HCT116 (cell line): ENCODE measurements around the gene PAX2. TPM values are rescaled to one million over a fixed set of nuclear protein-coding genes. Genes with fewer than 3 reads are reported as not detected.

Source experiments
- ATAC-seq: fragments of 200-7000 bp; cut with Tn5 transposase; 2 replicates; pipeline ENCODE4 v1.9.1; 2020; ENCODE audit warnings: mild to moderate bottlenecking, moderate library complexity
- BruUV-seq: library from RNA; stranded (reverse); fragments of 400-500 nt; replicated peaks from 2 replicates; lab custom pipeline; 2021; lab: Mats Ljungman, UMichigan
- CTCF ChIA-PET: fragments of 300-600 bp; sonication (Branson Sonifier 250); formaldehyde crosslinking; loops from one replicate; lab custom pipeline; 2021; ENCODE audit warnings: antibody characterized with exemption; lab: Charles Lee
- POLR2A ChIA-PET: fragments of 300-600, 350-600 bp; sonication (Branson Sonifier 250); formaldehyde crosslinking; loops from one replicate; lab custom pipeline; 2021; ENCODE audit warnings: antibody characterized with exemption; lab: Charles Lee
- RAD21 ChIA-PET, 2 experiments: fragments of 300-600 bp; sonication (Branson Sonifier 250); formaldehyde crosslinking; loops; one replicate each; lab custom pipeline; 2023; ENCODE audit warnings: low total read pairs in 2 of 2; ENCODE audit not compliant: uncharacterized antibody in 2 of 2, unreplicated experiment in 2 of 2, low non-redundant PET in 1 of 2; lab: Charles Lee
- DNase-seq: peaks from one replicate; pipeline ENCODE4 v3.0.0-alpha.2; 2010; ENCODE audit warnings: low read depth, low spot score
- H2AFZ ChIP-seq: fragments of 200-600 bp; shearing (Covaris generic), sonication (generic); 2 replicates; pipeline ENCODE4 v1.6.1; 2017; ENCODE audit warnings: low read depth, mixed run types, mixed read lengths, antibody characterized with exemption, low read length; ENCODE audit not compliant: poor library complexity, severe bottlenecking
- H3K27ac ChIP-seq: 2 replicates; pipeline ENCODE4 v1.5.1; 2012; ENCODE audit warnings: low read depth, low read length
- H3K27me3 ChIP-seq: fragments of 200-600 bp; sonication (generic); 2 replicates; pipeline ENCODE4 v1.6.1; 2016; ENCODE audit warnings: mixed run types, low read length, mixed read lengths; ENCODE audit not compliant: insufficient read depth
- H3K36me3 ChIP-seq, 2 experiments: fragments of 200-500 bp in 1 of 2; fragments of 200-600 bp in 1 of 2; sonication (Bioruptor generic) in 1 of 2; sonication (generic) in 1 of 2; 2 replicates each; pipeline versions ENCODE4 v1.5.1 to v1.6.1; 2014 to 2016; ENCODE audit warnings: low read length in 2 of 2, inconsistent platforms in 1 of 2, mixed read lengths in 1 of 2, mixed run types in 1 of 2; ENCODE audit not compliant: insufficient read depth in 2 of 2, control insufficient read depth in 1 of 2
- H3K4me1 ChIP-seq, 2 experiments: fragments of 200-600 bp in 1 of 2; sonication (generic) in 1 of 2; 2 replicates each; pipeline versions ENCODE4 v1.5.1 to v1.6.1; 2012 to 2017; ENCODE audit warnings: low read length in 2 of 2, inconsistent platforms in 1 of 2, mild to moderate bottlenecking in 1 of 2, mixed read lengths in 1 of 2, mixed run types in 1 of 2, moderate library complexity in 1 of 2; ENCODE audit not compliant: insufficient read depth in 2 of 2, control insufficient read depth in 1 of 2
- H3K4me2 ChIP-seq: fragments of 200-600 bp; sonication (generic); 2 replicates; pipeline ENCODE4 v1.6.1; 2017; ENCODE audit warnings: mixed run types, low read length, mixed read lengths
- H3K4me3 ChIP-seq, 2 experiments: fragments of 200-600 bp in 1 of 2; sonication (generic) in 1 of 2; replicated peaks in 1 of 2; 2 replicates each; pipeline ENCODE4 v1.5.1; 2011 to 2016; ENCODE audit warnings: low read length in 2 of 2, control low read depth in 1 of 2, low read depth in 1 of 2, mild to moderate bottlenecking in 1 of 2, mixed read lengths in 1 of 2, mixed run types in 1 of 2
- H3K79me2 ChIP-seq: fragments of 200-600 bp; sonication (generic); 2 replicates; pipeline ENCODE4 v1.6.1; 2017; ENCODE audit warnings: mild to moderate bottlenecking, mixed run types, low read length, moderate library complexity, mixed read lengths; ENCODE audit not compliant: insufficient read depth
- H3K9ac ChIP-seq: fragments of 200-600 bp; sonication (generic); 2 replicates; pipeline ENCODE4 v1.6.1; 2016; ENCODE audit warnings: low read length, mixed read lengths
- H3K9me2 ChIP-seq: fragments of 200-600 bp; sonication (generic), shearing (Covaris generic); 2 replicates; pipeline ENCODE4 v1.6.1; 2017; ENCODE audit warnings: mixed run types, mild to moderate bottlenecking, moderate library complexity; ENCODE audit not compliant: insufficient read depth
- H3K9me3 ChIP-seq, 2 experiments: fragments of 200-500 bp in 1 of 2; fragments of 200-600 bp in 1 of 2; sonication (Bioruptor generic) in 1 of 2; sonication (generic) in 1 of 2; 2 replicates each; pipeline ENCODE4 v1.6.1; 2014 to 2017; ENCODE audit warnings: low read length in 2 of 2, mixed read lengths in 2 of 2, inconsistent platforms in 1 of 2, low read depth in 1 of 2, mild to moderate bottlenecking in 1 of 2, mixed run types in 1 of 2, moderate library complexity in 1 of 2; ENCODE audit not compliant: control insufficient read depth in 1 of 2, insufficient read depth in 1 of 2
- H4K20me1 ChIP-seq: fragments of 200-600 bp; sonication (generic), shearing (Covaris generic); 2 replicates; pipeline ENCODE4 v1.6.1; 2017; ENCODE audit warnings: mixed run types, mild to moderate bottlenecking, moderate library complexity; ENCODE audit not compliant: insufficient read depth
- CBX3 ChIP-seq: IDR thresholded peaks from 2 replicates; pipeline ENCODE4 v1.6.1; 2012; ENCODE audit warnings: low read depth
- ELF1 ChIP-seq: IDR thresholded peaks from 2 replicates; pipeline ENCODE4 v1.6.1; 2012; ENCODE audit warnings: low read depth, borderline replicate concordance
- EZH2 ChIP-seq: fragments of 200-600 bp; sonication (generic); IDR thresholded peaks from 2 replicates; pipeline ENCODE4 v1.6.1; 2017; ENCODE audit warnings: antibody characterized with exemption, mixed run types
- FOSL1 ChIP-seq: IDR thresholded peaks from 2 replicates; pipeline ENCODE4 v1.6.1; 2012; ENCODE audit warnings: low read depth
- JUND ChIP-seq: IDR thresholded peaks from 2 replicates; pipeline ENCODE4 v1.6.1; 2012
- POLR2AphosphoS5 ChIP-seq: IDR thresholded peaks from 2 replicates; pipeline ENCODE4 v1.6.1; 2011; ENCODE audit warnings: mild to moderate bottlenecking, low read depth, low read length, moderate library complexity
- RAD21 ChIP-seq: IDR thresholded peaks from 2 replicates; pipeline ENCODE4 v1.6.1; 2012; ENCODE audit warnings: low read depth, mild to moderate bottlenecking
- SP1 ChIP-seq: IDR thresholded peaks from 2 replicates; pipeline ENCODE4 v1.6.1; 2012; ENCODE audit warnings: low read depth
- SRF ChIP-seq: IDR thresholded peaks from 2 replicates; pipeline ENCODE4 v1.6.1; 2012; ENCODE audit warnings: low read depth
- TCF7L2 ChIP-seq: IDR thresholded peaks from 2 replicates; pipeline ENCODE4 v1.7.0; 2011; ENCODE audit warnings: borderline replicate concordance, inconsistent platforms; ENCODE audit not compliant: insufficient read depth, insufficient read length; ENCODE audit errors: extremely low read depth
- ZFX ChIP-seq: fragments of 450-650 bp; IDR thresholded peaks from 2 replicates; pipeline ENCODE4 v1.6.1; 2017
- intact Hi-C: fragments of 100-400 bp; cut with micrococcal nuclease; formaldehyde crosslinking; loops from 2 replicates; pipeline ENCODE4 v1.10.0; 2022
- total RNA-seq: library from RNA; stranded (reverse); gene quantifications from one replicate; pipeline ENCODE4 v1.2.1, GENCODE V29; 2021; ENCODE audit not compliant: unreplicated experiment
- TF ChIP-seq, protein P1 (sequence below): IDR thresholded peaks from 2 replicates; pipeline ENCODE4 v1.6.1; 2012
- TF ChIP-seq, protein P2 (sequence below): IDR thresholded peaks from 2 replicates; pipeline ENCODE4 v1.6.1; 2012; ENCODE audit warnings: low read depth
- TF ChIP-seq, protein P3 (sequence below): IDR thresholded peaks from 2 replicates; pipeline ENCODE4 v1.6.1; 2011; ENCODE audit warnings: mild to moderate bottlenecking, low read length, moderate library complexity; ENCODE audit not compliant: insufficient replicate concordance; ENCODE audit errors: extremely low read depth

PAX2 gene
- total RNA-seq, 1 experiment from 2014 or later: 5.0 TPM

DNA sequence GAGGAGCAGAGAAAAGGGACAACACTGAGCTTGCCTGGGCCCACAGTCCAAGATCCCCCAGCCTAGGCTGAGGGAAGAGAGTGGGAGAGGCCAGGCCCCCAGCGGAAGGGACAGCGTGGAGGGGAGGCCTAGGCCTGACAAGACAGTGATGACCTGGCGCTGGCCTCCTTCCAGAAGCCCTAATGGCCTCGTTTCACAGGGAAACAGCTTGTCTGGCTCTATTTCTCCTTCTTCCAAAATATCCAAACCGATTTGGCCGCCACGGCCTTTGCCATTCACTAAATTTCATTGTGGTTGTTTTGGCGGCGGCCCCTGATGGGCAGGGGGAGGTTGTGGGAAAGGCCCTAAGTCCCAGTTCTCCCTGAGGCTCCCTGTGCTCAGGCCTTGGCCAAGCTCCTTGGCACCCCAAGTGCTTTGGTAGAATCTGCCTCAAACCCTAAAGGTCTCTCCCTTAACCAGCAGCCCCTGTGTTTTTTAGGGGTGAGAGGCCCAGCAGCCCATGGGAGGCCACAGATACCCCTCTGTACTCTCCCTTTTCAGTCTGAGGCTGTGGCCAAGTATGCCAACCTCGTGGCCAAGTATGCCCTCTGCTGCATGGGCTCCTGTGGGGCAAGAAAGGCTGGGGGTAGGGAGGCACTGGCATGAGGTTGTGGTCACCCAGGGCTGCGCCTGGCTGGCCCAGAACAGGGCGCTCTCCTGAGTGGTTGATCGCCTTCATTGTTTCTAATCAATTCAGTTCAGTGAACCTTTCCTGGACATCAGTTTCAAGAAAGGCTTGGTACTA lies 37.3 kb downstream of the PAX2 start:
- no peak overlapping the region for H2AFZ ChIP-seq
- H3K36me3 ChIP-seq: no peaks in the 10 kb centered on the region
- no peak overlapping the region for H3K27ac ChIP-seq
- H3K27me3 ChIP-seq: peaks cover 7% of the 10 kb centered on the region; the same call in 1 of the 2 replicates
- CTCF ChIA-PET: no interaction called here
- H3K4me3 ChIP-seq: no peak overlapping the region
- BruUV-seq: no TSS peak
- H3K9ac ChIP-seq: no peak overlapping the region
- H3K79me2 ChIP-seq: no peaks in the 10 kb centered on the region
- POLR2A ChIA-PET: no interaction called here
- TF ChIP-seq JUND (no peak), POLR2AphosphoS5 (no peak), CBX3 (no peak), ELF1 (no peak), RAD21 (no peak), SP1 (no peak)
- TF ChIP-seq, protein P1, sequence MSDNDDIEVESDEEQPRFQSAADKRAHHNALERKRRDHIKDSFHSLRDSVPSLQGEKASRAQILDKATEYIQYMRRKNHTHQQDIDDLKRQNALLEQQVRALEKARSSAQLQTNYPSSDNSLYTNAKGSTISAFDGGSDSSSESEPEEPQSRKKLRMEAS: no peak
- no peaks in the 10 kb centered on the region for H3K9me3 ChIP-seq
- H4K20me1 ChIP-seq: no peaks in the 10 kb centered on the region
- intact Hi-C loops: no loop called here
- no peaks in the 10 kb centered on the region for H3K9me2 ChIP-seq
- ATAC-seq: no peak
- DNase-seq: no peak
- no peaks in the 10 kb centered on the region for H3K4me1 ChIP-seq
- no peak overlapping the region for H3K4me2 ChIP-seq
- RAD21 ChIA-PET: no interaction called here

DNA sequence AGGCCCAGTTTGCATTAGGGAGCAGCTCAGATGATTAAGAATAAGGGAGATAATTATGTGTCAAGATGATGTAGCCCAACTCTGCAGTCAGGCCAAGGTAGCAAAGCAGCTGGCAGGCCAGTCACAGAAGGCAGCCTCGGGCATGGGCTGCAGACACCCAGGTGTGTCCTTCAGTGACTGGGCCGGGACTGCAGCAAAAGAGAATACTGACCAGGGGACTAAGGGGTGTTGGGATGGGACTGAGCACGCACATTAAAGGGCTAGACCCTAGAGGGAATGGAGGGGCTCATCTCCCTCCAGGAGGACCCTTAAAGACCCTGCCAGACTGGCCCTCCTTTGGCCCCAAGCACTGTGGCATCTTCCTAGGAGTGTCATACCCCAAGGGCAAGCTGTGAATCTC lies 38.7 kb downstream of the PAX2 start:
- DNase-seq (no peak), ATAC-seq (no peak)
- H3K36me3 ChIP-seq: no peaks in the 10 kb centered on the region
- no peaks in the 10 kb centered on the region for H3K4me1 ChIP-seq
- H3K27me3 ChIP-seq: peaks cover 3% of the 10 kb centered on the region; the same call in 1 of the 2 replicates
- no peaks in the 10 kb centered on the region for H3K9me2 ChIP-seq
- intact Hi-C loops: no loop called here
- BruUV-seq: no TSS peak
- H2AFZ ChIP-seq: no peak overlapping the region
- H3K9me3 ChIP-seq: no peaks in the 10 kb centered on the region
- ChIA-PET RAD21 (no interaction called here), CTCF (no interaction called here), POLR2A (no interaction called here)
- no peak overlapping the region for H3K9ac ChIP-seq
- H4K20me1 ChIP-seq: no peaks in the 10 kb centered on the region
- H3K4me3 ChIP-seq: no peak overlapping the region
- H3K4me2 ChIP-seq: no peak overlapping the region
- H3K27ac ChIP-seq: no peak overlapping the region
- no peaks in the 10 kb centered on the region for H3K79me2 ChIP-seq
- TF ChIP-seq ZFX: no peak
- TF ChIP-seq, protein P2, sequence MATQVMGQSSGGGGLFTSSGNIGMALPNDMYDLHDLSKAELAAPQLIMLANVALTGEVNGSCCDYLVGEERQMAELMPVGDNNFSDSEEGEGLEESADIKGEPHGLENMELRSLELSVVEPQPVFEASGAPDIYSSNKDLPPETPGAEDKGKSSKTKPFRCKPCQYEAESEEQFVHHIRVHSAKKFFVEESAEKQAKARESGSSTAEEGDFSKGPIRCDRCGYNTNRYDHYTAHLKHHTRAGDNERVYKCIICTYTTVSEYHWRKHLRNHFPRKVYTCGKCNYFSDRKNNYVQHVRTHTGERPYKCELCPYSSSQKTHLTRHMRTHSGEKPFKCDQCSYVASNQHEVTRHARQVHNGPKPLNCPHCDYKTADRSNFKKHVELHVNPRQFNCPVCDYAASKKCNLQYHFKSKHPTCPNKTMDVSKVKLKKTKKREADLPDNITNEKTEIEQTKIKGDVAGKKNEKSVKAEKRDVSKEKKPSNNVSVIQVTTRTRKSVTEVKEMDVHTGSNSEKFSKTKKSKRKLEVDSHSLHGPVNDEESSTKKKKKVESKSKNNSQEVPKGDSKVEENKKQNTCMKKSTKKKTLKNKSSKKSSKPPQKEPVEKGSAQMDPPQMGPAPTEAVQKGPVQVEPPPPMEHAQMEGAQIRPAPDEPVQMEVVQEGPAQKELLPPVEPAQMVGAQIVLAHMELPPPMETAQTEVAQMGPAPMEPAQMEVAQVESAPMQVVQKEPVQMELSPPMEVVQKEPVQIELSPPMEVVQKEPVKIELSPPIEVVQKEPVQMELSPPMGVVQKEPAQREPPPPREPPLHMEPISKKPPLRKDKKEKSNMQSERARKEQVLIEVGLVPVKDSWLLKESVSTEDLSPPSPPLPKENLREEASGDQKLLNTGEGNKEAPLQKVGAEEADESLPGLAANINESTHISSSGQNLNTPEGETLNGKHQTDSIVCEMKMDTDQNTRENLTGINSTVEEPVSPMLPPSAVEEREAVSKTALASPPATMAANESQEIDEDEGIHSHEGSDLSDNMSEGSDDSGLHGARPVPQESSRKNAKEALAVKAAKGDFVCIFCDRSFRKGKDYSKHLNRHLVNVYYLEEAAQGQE: no peak
- TF ChIP-seq, protein P3, sequence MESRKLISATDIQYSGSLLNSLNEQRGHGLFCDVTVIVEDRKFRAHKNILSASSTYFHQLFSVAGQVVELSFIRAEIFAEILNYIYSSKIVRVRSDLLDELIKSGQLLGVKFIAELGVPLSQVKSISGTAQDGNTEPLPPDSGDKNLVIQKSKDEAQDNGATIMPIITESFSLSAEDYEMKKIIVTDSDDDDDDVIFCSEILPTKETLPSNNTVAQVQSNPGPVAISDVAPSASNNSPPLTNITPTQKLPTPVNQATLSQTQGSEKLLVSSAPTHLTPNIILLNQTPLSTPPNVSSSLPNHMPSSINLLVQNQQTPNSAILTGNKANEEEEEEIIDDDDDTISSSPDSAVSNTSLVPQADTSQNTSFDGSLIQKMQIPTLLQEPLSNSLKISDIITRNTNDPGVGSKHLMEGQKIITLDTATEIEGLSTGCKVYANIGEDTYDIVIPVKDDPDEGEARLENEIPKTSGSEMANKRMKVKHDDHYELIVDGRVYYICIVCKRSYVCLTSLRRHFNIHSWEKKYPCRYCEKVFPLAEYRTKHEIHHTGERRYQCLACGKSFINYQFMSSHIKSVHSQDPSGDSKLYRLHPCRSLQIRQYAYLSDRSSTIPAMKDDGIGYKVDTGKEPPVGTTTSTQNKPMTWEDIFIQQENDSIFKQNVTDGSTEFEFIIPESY: no peak
- no peak for TF ChIP-seq SRF
- no peak for TF ChIP-seq SP1
- no peak for TF ChIP-seq CBX3
- TF ChIP-seq EZH2: no peak
- TF ChIP-seq, protein P1: no peak
- no peak for TF ChIP-seq FOSL1
- TF ChIP-seq TCF7L2: no peak
- no peak for TF ChIP-seq JUND
- no peak for TF ChIP-seq POLR2AphosphoS5
